ENCODE results near the gene ASAP2.

Gene ASAP2

DNA sequence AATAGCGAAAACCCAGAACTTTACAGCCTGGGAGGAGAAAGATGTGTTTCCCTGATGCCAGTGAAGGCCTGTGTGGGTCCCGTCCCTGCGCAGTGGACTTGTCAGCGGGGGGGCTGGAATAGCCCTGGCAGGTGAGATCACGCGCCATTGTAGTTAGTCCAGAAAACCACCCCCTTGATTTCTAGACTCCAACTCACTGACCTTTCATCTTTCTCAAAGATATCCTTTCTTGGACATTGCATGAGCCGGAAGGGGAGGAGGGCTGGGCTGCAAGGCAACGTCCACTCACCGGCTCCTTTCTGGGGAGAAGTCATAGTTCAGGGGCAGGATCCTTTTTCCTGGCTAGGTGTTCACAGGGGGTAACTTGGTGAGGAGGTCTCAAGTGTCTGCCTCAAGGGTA is 22.3 kb upstream of the ASAP2 start:
- no peak for DNase-seq

DNA sequence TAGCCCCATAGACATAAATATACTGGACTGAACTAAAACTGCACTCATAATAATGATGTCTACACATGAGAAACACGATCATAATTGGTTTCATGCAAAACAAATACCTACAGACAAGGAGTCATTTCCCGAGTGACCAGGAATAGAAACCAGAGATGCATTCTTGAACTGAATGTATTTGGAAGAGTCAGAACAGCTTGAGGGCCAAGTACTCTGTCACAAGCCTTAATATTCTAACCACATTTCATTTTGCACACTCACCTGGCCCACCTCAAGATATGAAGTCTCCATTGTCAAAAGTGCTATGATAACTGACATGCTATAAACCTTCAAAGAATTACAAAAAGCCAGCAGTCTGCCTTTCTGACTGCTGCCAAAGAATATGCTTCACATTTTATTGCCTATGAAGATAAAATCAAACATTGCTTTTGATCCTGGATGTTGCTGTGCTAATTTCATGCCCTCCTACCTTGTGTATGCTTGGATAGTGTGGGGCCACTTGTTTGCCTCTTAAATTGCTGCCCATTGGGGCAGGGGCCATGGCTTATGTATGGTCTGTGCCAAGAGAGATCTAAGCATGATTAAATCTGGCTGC is 18.9 kb upstream of the ASAP2 start:
- DNase-seq, result no peak

DNA sequence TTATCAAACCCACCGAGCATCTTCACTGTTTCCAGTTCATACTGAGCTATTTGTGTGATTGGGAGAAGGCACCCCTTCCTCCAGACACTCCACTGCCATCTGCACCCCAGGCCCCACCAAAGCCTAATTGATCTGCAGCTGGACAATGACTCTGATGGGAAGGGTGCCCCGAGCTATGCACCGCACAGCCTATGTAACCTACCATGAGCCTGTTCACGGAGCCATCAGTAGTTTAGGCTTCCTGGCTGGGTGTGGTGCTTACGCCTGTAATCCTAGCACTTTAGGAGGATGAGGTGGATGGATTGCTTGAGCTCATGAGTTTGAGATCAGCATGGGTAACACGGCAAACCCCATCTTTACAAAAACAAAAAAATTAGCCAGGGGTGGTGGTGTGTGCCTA is 17.8 kb upstream of the ASAP2 start:
- no peak for DNase-seq

GRCh38 chr2:9189901-9190300 is 16.7 kb upstream of the ASAP2 start:
- DNase-seq, result no peak

DNA sequence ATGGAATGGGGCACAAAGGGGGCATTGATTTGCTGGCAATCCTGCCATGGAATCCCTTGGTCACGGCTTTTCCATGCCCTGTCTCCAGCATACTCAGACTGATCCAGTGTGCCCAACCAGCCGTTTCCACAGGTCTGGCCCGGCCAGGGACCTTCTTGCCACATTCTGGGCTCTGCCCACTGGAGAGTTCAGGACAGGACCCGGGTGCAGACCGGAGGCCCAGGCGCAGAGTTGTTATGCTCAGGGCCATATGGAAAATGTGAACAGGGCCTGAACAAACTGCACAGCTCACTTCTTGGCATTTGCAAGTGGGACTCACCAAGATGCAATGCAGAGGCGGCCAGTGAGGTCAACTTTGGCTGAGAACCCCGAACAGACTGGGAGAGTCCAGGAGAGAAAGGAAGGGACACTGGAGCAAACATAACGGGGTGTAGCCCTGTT is 15.6 kb upstream of the ASAP2 start:
- DNase-seq, result no peak

DNA sequence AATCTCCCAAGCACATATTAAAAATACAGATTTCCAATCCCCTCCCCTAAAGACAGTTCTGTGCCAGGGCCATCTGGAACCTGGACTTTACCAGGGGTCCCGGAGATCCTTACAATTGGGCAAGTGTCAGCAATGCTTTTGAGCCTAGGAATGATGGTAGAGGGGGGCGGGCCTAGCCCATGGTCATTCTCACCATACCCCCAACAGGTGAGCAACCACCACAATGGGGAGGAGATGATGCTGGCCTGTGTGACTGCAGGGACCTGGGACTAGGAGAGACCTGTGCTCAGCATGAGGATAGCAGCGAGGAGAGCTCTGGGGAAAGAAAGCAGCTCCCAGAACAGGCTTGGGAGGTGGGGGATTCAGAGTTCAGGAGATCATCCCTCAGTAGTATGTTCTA is 13.9 kb upstream of the ASAP2 start:
- DNase-seq, result no peak

DNA sequence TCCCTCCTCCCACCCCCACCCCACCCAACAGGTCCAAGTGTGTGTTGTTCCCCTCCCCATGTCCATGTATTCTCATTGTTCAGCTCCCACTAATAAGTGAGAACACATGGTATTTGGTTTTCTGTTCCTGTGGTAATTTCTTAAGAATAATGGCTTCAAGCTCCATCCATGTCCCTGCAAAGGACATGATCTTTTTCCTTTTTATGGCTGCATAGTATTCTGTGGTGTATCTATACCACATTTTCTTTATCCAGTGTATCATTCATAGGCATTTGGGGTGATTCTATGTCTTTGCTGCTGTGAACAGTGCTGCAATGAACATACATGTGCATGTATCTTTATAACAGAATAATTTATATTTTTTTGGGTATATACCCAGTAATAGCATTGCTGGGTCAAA is 12.3 kb upstream of the ASAP2 start:
- DNase-seq, result no peak

GRCh38 chr2:9196637-9197036 is 10.0 kb upstream of the ASAP2 start:
- no peak for DNase-seq

DNA sequence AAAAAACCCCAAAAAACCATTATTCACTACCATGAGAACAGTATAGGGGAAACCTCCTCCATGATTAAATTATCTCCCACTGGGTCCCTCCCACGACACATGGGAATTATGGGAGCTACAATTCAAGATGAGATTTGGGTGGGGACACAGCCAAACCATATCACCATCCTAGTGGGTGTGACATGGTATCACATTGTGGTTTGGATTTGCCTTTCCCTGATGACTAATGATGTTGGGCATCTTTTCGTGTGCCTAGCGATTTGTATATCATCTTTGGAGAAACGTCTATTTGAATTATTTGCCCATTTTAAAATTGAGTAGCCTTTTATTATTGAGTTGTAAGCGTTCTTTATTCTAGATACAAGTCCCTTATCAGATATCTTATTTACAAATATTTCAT is 8.7 kb upstream of the ASAP2 start:
- no peak for DNase-seq

DNA sequence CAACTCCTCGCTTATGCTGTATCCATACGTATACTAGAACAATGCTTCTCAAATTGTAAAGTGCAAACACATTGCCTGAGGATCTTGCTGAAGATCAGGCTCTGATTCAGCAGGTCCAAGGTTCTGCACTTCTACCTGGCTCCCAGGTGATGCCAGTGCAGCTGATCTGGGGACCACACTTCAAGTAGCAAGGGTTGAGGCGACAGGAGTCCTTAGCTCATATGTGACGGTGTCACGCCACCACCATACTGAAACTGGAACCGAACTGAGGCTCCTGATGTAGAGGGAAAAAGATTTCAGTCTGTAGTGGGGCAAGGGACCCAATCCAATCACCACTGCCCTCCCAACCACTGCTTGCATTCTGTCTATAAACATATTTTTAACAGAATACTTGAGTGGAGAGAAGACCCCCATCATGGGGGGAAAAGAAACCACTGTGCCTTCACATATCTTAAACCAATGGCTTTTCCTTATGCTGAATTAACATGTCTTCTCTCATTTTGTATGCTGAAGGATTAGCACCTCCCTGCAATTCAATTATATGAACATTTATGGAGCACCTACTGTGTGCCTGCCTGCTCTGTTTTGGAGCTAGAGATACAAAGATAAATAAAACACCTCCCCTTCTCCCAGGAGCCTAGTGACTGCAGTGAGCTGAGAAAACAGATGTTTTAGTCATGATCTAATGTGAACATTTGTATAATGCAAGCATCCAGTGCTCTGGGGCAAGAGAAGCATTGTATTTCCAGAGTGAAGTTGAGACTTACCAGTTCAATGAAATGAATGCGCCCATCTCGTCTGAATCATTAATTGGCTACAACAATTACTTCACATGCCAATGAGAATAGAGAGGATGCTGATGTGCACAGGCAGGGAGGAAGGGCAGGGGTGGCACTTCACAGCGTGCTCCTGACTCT is 6.6 kb upstream of the ASAP2 start:
- DNase-seq, result no peak

DNA sequence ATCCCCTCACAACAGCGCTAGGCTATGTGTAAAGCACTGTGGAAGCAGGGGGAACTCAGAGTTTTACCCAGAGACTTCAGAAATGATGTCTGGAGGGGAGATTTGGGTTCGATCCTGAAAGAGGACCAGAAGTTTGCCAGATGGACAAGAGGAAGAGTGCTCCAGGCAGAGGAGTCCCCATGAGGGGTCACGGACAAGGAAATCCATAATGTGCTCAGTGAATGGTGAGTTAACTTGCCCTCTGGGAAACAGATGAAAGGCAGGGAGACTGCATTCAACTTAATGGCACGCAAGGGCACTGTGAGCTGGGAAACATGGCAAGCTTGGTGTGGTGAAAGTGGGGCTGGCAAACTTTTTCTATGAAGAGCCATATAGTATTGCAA is 6.0 kb upstream of the ASAP2 start:
- DNase-seq, result no peak

GRCh38 chr2:9201185-9201891 is 5.3 kb upstream of the ASAP2 start:
- DNase-seq, result no peak

GRCh38 chr2:9203006-9203405 is 3.6 kb upstream of the ASAP2 start:
- DNase-seq, result no peak

DNA sequence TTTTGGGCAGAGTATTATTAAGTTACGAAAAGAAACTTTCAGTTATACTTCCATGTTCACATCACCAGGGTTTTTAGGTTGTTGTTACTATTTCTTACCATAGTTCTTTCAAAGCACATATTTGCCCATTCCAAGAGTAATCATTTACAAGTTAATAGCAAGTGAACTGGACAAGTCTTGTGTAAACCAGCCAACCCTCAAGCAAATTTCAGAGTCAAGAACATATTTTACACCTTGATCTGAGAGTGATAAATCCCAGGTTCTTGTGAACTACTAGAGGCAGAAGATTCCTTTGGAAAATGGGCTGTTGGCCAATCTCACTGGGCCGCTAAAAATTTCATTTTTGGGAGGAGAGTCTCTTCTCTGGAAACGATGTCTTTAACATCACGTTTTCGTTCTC is 2.7 kb upstream of the ASAP2 start:
- DNase-seq, result no peak

DNA sequence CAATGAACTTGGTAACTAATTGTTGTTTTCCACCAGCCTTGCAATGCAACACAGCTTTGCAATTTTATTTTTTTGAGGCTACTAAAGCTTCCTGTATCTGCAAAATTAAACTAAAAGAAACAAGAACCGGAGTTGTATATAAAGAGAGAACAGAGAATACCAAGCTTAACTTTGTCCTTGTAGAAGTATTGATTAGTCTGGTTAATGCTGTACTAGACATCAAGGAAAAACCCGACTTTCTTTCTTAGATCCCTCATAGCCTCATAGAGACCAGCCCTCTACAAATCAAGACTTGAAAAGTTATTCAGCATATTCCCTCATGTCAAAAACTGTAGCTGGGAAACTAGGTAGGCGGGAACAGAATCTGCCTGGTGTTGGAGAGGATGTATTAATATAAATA is 1.7 kb upstream of the ASAP2 start:
- no peak for DNase-seq

- DNase-seq, result no peak
Observed at GRCh38 chr2:9205486-9205885, 1.1 kb upstream of the ASAP2 start.

- DNase-seq, result no peak
Observed at GRCh38 chr2:9206991-9207640, 504 bp downstream of the ASAP2 start.

- DNase-seq, result no peak
Observed at GRCh38 chr2:9207641-9208311, 1.2 kb downstream of the ASAP2 start.

- DNase-seq, result no peak
Observed at GRCh38 chr2:9208875-9209274, 2.3 kb downstream of the ASAP2 start.

DNA sequence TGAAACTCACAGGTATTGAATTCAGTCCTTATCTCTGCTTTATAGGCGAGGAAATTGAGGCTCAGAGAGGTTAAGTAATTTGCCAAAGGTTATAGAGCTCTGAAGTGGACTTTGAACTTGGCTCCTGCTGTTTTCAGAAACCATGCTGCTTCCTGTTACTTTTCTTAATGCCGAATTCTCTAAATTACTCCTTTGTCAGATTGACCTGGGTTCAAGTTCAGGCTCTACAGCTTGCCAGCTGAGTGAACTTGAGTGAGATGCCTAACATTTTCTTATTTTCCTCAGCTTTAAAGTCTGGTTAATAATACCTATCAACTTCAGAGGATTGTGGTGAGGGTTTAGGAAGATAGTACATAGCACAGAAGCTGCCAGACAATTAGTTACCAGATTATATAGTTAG is 3.4 kb downstream of the ASAP2 start:
- no peak for DNase-seq

GRCh38 chr2:9211496-9211895 is 4.9 kb downstream of the ASAP2 start:
- no peak for DNase-seq

- no peak for DNase-seq
Observed at GRCh38 chr2:9212010-9212635, 5.5 kb downstream of the ASAP2 start.

Data from AML-193 (cell line).